Mesothelial cell of epicardium (in vitro differentiated cells): ENCODE data around the gene AGBL1. TPM values are rescaled to one million over a fixed set of nuclear protein-coding genes. Genes with fewer than 3 reads are reported as not detected.

Experiments used
- DNase-seq, 2 experiments: peaks; one replicate each; pipeline ENCODE4 v3.0.0; 2021; ENCODE audit warnings: low spot score in 2 of 2; ENCODE audit not compliant: unreplicated experiment in 2 of 2
- H3K27ac Mint-ChIP-seq: 2 replicates; pipeline ENCODE4 v1.8.0; 2021; ENCODE audit warnings: mixed read lengths
- H3K27me3 Mint-ChIP-seq: 2 replicates; pipeline ENCODE4 v1.8.0; 2021; ENCODE audit warnings: low read depth, mixed read lengths
- H3K36me3 Mint-ChIP-seq: 2 replicates; pipeline ENCODE4 v1.8.0; 2021; ENCODE audit warnings: mixed read lengths
- H3K4me1 Mint-ChIP-seq: 2 replicates; pipeline ENCODE4 v1.8.0; 2021; ENCODE audit warnings: mixed read lengths
- H3K4me3 Mint-ChIP-seq: 2 replicates; pipeline ENCODE4 v1.8.0; 2021; ENCODE audit warnings: mild to moderate bottlenecking, moderate library complexity, mixed read lengths
- H3K9me3 Mint-ChIP-seq: 2 replicates; pipeline ENCODE4 v1.8.0; 2021; ENCODE audit warnings: mixed read lengths
- CTCF ChIP-seq: fragments of 200-600 bp; sonication (generic); IDR thresholded peaks from one replicate; pipeline ENCODE4 v1.5.0; 2021; ENCODE audit warnings: antibody characterized with exemption; ENCODE audit not compliant: unreplicated experiment
- total RNA-seq: library from RNA; stranded (reverse); gene quantifications from 3 replicates; pipeline ENCODE4 v1.2.1, GENCODE V29; 2021

Gene AGBL1
- total RNA-seq, 1 donor from 2014 or later, result not detected

GRCh38 chr15:86041399-86041798, 38.3 kb upstream of the AGBL1 start:
- Mint-ChIP-seq H3K9me3 (no peaks in the 10 kb centered on the region), H3K27me3 (peaks cover 26% of the 10 kb centered on the region), H3K36me3 (no peaks in the 10 kb centered on the region), H3K4me3 (no peak overlapping the region), H3K27ac (no peak overlapping the region), H3K4me1 (no peaks in the 10 kb centered on the region)
- no peak for DNase-seq
- TF ChIP-seq CTCF, result no peak

GRCh38 chr15:86042226-86042625, 37.4 kb upstream of the AGBL1 start:
- no peak overlapping the region for H3K27ac Mint-ChIP-seq
- no peaks in the 10 kb centered on the region for H3K36me3 Mint-ChIP-seq
- no peak for TF ChIP-seq CTCF
- DNase-seq, result no peak
- H3K4me1 Mint-ChIP-seq, result no peaks in the 10 kb centered on the region
- H3K9me3 Mint-ChIP-seq, result peaks cover 4% of the 10 kb centered on the region
- no peak overlapping the region for H3K4me3 Mint-ChIP-seq
- peaks cover 19% of the 10 kb centered on the region for H3K27me3 Mint-ChIP-seq

GRCh38 chr15:86044981-86045380, 34.7 kb upstream of the AGBL1 start:
- Mint-ChIP-seq H3K9me3 (peaks cover 8% of the 10 kb centered on the region), H3K27me3 (peaks cover 23% of the 10 kb centered on the region), H3K4me1 (no peaks in the 10 kb centered on the region), H3K36me3 (no peaks in the 10 kb centered on the region), H3K27ac (no peak overlapping the region), H3K4me3 (no peak overlapping the region)
- TF ChIP-seq CTCF, result no peak
- no peak for DNase-seq

GRCh38 chr15:86054338-86054737, 25.3 kb upstream of the AGBL1 start:
- Mint-ChIP-seq H3K4me1 (no peaks in the 10 kb centered on the region), H3K9me3 (no peaks in the 10 kb centered on the region), H3K27me3 (peaks cover 13% of the 10 kb centered on the region), H3K27ac (no peak overlapping the region), H3K4me3 (no peak overlapping the region), H3K36me3 (no peaks in the 10 kb centered on the region)
- TF ChIP-seq CTCF, result no peak
- DNase-seq, result no peak

GRCh38 chr15:86055688-86056087, 24.0 kb upstream of the AGBL1 start:
- no peaks in the 10 kb centered on the region for H3K4me1 Mint-ChIP-seq
- H3K27ac Mint-ChIP-seq, result no peak overlapping the region
- no peak for TF ChIP-seq CTCF
- no peak overlapping the region for H3K4me3 Mint-ChIP-seq
- H3K27me3 Mint-ChIP-seq, result peaks cover 12% of the 10 kb centered on the region
- H3K9me3 Mint-ChIP-seq, result no peaks in the 10 kb centered on the region
- no peaks in the 10 kb centered on the region for H3K36me3 Mint-ChIP-seq
- DNase-seq, result no peak

- TF ChIP-seq CTCF, result no peak
- Mint-ChIP-seq H3K27ac (no peak overlapping the region), H3K27me3 (peaks cover 41% of the 10 kb centered on the region), H3K4me3 (no peak overlapping the region), H3K9me3 (no peaks in the 10 kb centered on the region), H3K36me3 (no peaks in the 10 kb centered on the region), H3K4me1 (no peaks in the 10 kb centered on the region)
- DNase-seq, result no peak
Observed at GRCh38 chr15:86059851-86060250, 19.8 kb upstream of the AGBL1 start.
